A673 (cell line): ENCODE results near the gene DCAF8. TPM values are rescaled to one million over a fixed set of nuclear protein-coding genes. Genes with fewer than 3 reads are reported as not detected.

Experiments
- BruUV-seq: library from RNA; stranded (reverse); fragments of 400-500 nt; replicated peaks from 2 replicates; lab custom pipeline; 2021; lab: Mats Ljungman, UMichigan
- CTCF ChIA-PET: fragments of 300-600 bp; sonication (Branson Sonifier 250); formaldehyde crosslinking; loops from one replicate; lab custom pipeline; 2022; ENCODE audit warnings: antibody characterized with exemption; lab: Charles Lee
- POLR2A ChIA-PET: fragments of 300-600 bp; sonication (Branson Sonifier 250); formaldehyde crosslinking; loops from one replicate; lab custom pipeline; 2022; ENCODE audit warnings: antibody characterized with exemption; ENCODE audit not compliant: low non-redundant PET; lab: Charles Lee
- DNase-seq: peaks from one replicate; pipeline ENCODE4 v3.0.0-alpha.2; 2015; ENCODE audit warnings: low spot score
- H3K27ac ChIP-seq: fragments of 200-600 bp; sonication (generic); 2 replicates; pipeline ENCODE4 v1.5.1; 2016; ENCODE audit warnings: mixed run types, low read depth, mild to moderate bottlenecking, mixed read lengths, antibody characterized with exemption, low read length; ENCODE audit not compliant: poor library complexity, severe bottlenecking
- H3K27me3 ChIP-seq: fragments of 200-600 bp; sonication (generic); replicated peaks from 2 replicates; pipeline ENCODE4 v1.6.1; 2017; ENCODE audit warnings: mixed run types, low read depth, mild to moderate bottlenecking, mixed read lengths, antibody characterized with exemption, low read length; ENCODE audit not compliant: insufficient read depth, poor library complexity
- H3K36me3 ChIP-seq: fragments of 200-600 bp; sonication (generic); 2 replicates; pipeline ENCODE4 v1.6.1; 2016; ENCODE audit warnings: mixed run types, mild to moderate bottlenecking, mixed read lengths, antibody characterized with exemption, low read length; ENCODE audit not compliant: insufficient read depth, poor library complexity, severe bottlenecking
- H3K4me1 ChIP-seq: fragments of 200-600 bp; sonication (generic); 2 replicates; pipeline ENCODE4 v1.6.1; 2017; ENCODE audit warnings: mixed run types, mild to moderate bottlenecking, mixed read lengths, antibody characterized with exemption, low read length; ENCODE audit not compliant: insufficient read depth, poor library complexity, severe bottlenecking
- H3K4me3 ChIP-seq: fragments of 200-600 bp; sonication (generic); 2 replicates; pipeline ENCODE4 v1.5.1; 2016; ENCODE audit warnings: low read depth, mixed run types, mild to moderate bottlenecking, mixed read lengths, low read length; ENCODE audit not compliant: poor library complexity, severe bottlenecking
- H3K9me3 ChIP-seq: fragments of 200-600 bp; sonication (generic); 2 replicates; pipeline ENCODE4 v1.6.1; 2016; ENCODE audit warnings: mixed run types, low read depth, mild to moderate bottlenecking, mixed read lengths, antibody characterized with exemption, low read length; ENCODE audit not compliant: poor library complexity, severe bottlenecking
- EZH2 ChIP-seq: fragments of 200-600 bp; sonication (generic); IDR thresholded peaks from 2 replicates; pipeline ENCODE4 v1.6.1; 2017; ENCODE audit warnings: borderline replicate concordance, low read depth, mild to moderate bottlenecking, mixed read lengths, antibody characterized with exemption, low read length; ENCODE audit not compliant: poor library complexity, severe bottlenecking
- intact Hi-C: fragments of 100-400 bp; cut with micrococcal nuclease; formaldehyde crosslinking; loops from one replicate; pipeline ENCODE4 v1.10.0; 2022; ENCODE audit not compliant: unreplicated experiment
- total RNA-seq: library from RNA; stranded (reverse); gene quantifications from 2 replicates; pipeline ENCODE4 v1.2.3, GENCODE V29; 2021
- TF ChIP-seq, protein P1 (sequence below): fragments of 300-800, 200-600 bp; sonication (generic); conservative IDR thresholded peaks from 2 replicates; pipeline ENCODE4 v1.5.1; 2017; ENCODE audit warnings: low read depth, mild to moderate bottlenecking, antibody characterized with exemption, low read length, moderate library complexity, mixed read lengths

The DCAF8 gene
- total RNA-seq, 1 experiment from 2014 or later: 108 TPM

- ChIA-PET CTCF (interaction anchor here (1.4 kb wide), 1 partner anchor 14 kb away, joined by 6 read pairs; no protein-coding TSS in a partner anchor), POLR2A (no interaction called here)
- no peak overlapping the region for H3K4me3 ChIP-seq
- H3K27ac ChIP-seq: no peak overlapping the region
- BruUV-seq: no TSS peak
- DNase-seq: no peak
- H3K36me3 ChIP-seq: peaks cover 49% of the 10 kb centered on the region
- H3K9me3 ChIP-seq: no peaks in the 10 kb centered on the region
- no peaks in the 10 kb centered on the region for H3K27me3 ChIP-seq
- H3K4me1 ChIP-seq: no peaks in the 10 kb centered on the region
- intact Hi-C loops: no loop called here
- no peak for TF ChIP-seq EZH2
- TF ChIP-seq, protein P1, sequence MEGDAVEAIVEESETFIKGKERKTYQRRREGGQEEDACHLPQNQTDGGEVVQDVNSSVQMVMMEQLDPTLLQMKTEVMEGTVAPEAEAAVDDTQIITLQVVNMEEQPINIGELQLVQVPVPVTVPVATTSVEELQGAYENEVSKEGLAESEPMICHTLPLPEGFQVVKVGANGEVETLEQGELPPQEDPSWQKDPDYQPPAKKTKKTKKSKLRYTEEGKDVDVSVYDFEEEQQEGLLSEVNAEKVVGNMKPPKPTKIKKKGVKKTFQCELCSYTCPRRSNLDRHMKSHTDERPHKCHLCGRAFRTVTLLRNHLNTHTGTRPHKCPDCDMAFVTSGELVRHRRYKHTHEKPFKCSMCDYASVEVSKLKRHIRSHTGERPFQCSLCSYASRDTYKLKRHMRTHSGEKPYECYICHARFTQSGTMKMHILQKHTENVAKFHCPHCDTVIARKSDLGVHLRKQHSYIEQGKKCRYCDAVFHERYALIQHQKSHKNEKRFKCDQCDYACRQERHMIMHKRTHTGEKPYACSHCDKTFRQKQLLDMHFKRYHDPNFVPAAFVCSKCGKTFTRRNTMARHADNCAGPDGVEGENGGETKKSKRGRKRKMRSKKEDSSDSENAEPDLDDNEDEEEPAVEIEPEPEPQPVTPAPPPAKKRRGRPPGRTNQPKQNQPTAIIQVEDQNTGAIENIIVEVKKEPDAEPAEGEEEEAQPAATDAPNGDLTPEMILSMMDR: no peak
These were observed 15.6 kb upstream of the DCAF8 start for GRCh38 chr1:160277987-160278386.

GRCh38 chr1:160277330-160277729, 15.0 kb upstream of the DCAF8 start:
- POLR2A ChIA-PET: no interaction called here
- no peaks in the 10 kb centered on the region for H3K9me3 ChIP-seq
- H3K27ac ChIP-seq: no peak overlapping the region
- peaks cover 44% of the 10 kb centered on the region for H3K36me3 ChIP-seq
- H3K4me1 ChIP-seq: no peaks in the 10 kb centered on the region
- intact Hi-C loops: no loop called here
- no peaks in the 10 kb centered on the region for H3K27me3 ChIP-seq
- CTCF ChIA-PET: interaction anchor here (1.4 kb wide), 1 partner anchor 14 kb away, joined by 6 read pairs; no protein-coding TSS in a partner anchor
- H3K4me3 ChIP-seq: no peak overlapping the region
- no peak for TF ChIP-seq EZH2
- TF ChIP-seq, protein P1: no peak
- DNase-seq: no peak
- BruUV-seq: no TSS peak

- no peak for TF ChIP-seq EZH2
- TF ChIP-seq, protein P1: no peak
- no peaks in the 10 kb centered on the region for H3K4me1 ChIP-seq
- BruUV-seq: no TSS peak
- intact Hi-C loops: no loop called here
- no peaks in the 10 kb centered on the region for H3K9me3 ChIP-seq
- no peak overlapping the region for H3K4me3 ChIP-seq
- H3K27ac ChIP-seq: no peak overlapping the region
- POLR2A ChIA-PET: no interaction called here
- DNase-seq: no peak
- peaks cover 4% of the 10 kb centered on the region for H3K27me3 ChIP-seq
- CTCF ChIA-PET: no interaction called here
- no peaks in the 10 kb centered on the region for H3K36me3 ChIP-seq
These were observed 8.7 kb upstream of the DCAF8 start for GRCh38 chr1:160271025-160271424.
